ENCODE measurements around the gene NRG2. TPM values are rescaled to one million over a fixed set of nuclear protein-coding genes. Genes with fewer than 3 reads are reported as not detected.

The NRG2 gene
- total and polyA plus RNA-seq, 2 experiments from 2014 or later, result 0.37 to 1.3 TPM

DNA sequence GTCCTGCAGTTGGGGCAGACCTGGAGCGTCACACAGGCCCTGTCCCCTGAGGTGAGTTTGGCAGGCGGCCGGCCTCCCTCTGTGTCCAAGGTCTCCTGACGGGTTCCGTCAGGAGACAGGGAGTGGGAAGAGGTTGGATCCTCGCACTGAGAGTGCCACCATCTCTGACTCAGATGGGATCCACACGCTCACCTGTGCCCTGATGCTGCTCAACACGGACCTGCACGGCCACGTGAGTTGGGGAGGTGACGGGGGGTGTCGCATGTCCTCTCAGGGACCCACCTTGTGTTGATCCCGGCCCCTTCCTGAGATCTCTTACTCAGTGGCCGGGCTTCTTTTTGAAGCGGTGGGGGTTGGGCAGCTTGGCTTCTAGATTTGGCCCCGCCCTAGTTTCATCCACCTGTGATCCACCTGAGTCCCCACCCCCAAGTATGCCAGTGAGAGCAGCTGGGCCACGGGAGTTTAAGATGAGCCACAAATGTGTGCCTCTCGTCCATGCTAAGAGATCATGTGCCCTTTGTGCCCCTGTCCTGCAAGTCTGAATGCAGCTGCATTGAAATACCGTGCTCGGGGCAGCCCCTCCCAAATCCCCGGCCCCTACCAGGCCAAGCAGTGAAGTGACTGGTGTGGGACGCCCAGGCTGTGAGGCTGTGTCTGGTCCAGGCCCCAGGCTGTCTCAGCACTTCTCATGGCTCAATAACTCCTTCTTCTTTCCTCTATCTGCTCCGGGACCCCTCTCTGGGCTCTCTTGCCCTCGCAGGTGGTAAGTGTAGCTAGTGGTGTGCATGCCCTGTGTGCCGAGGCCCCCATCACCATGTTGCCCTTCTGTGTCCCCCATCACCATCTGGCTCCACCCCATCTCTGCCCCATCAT is 220.3 kb downstream of the NRG2 start (continued):
- TF ChIP-seq STAT1 (IDR thresholded peaks at IDR 0.05; ENCODE audit: unreplicated experiment) (no peak), EZH2 (IDR thresholded peaks at IDR 0.05; ENCODE audit: low read depth, unreplicated experiment) (no peak), NANOG (IDR thresholded peaks at IDR 0.05; ENCODE audit: borderline replicate concordance) (no peak), JUNB (IDR thresholded peaks at IDR 0.05; ENCODE audit: unreplicated experiment) (no peak), EZH2phosphoT487 (IDR thresholded peaks at IDR 0.05; ENCODE audit: unreplicated experiment) (no peak), CREB1 (CRISPR knock-in tag; IDR thresholded peaks at IDR 0.05; ENCODE audit: low read depth) (no peak)

DNA sequence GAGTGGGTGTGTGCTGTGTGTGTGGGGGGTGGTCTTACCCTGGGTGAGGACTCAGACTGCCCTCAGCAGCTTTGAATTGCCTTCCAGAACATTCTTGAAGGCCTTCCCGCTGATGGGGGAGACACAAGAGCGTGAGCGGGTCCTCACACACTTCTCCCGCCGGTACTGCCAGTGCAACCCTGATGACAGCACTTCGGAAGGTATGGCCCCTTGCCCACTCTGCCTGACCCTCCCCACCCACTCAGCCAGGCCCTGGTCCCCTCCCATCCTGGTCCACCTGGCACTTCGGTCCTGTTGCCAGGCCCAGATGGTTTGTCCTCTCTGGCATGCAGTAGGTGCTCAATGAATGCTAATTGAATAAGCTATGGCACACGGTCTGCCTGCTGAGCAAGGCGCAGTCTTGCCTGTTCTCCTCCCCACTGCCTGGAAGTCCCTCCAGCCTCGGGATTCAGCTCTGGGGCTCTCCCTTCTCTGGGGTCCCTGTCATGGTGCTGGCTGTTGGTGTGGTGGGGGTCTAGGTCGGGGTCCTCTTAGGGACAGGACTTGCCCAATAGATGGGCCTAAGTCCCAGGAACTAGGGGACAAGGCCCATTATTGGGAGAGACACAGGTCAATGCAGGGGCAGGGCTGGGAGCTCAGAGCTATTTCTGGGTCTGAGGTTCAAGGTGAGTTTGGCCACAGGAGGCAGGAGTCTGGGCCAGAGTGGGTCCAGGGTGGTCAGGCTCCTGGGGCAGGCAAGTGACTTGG is 221.1 kb downstream of the NRG2 start:
- Mint-ChIP-seq H3K9me3 (peaks cover 6% of the 10 kb centered on the region; the same call in 2 of the 3 replicates), H3K36me3 (ENCODE audit: low read depth) (no peaks in the 10 kb centered on the region), H3K4me3 (no peak overlapping the region), H3K27me3 (ENCODE audit: insufficient read depth, low read depth, poor library complexity) (peaks cover 16% of the 10 kb centered on the region), H3K4me1 (peaks cover 3% of the 10 kb centered on the region; the same call in 1 of the 3 replicates), H3K27ac (no peak overlapping the region)
- no peak for TF ChIP-seq POLR2AphosphoS5 (IDR thresholded peaks at IDR 0.05; ENCODE audit: low read depth)
- no peak for TF ChIP-seq JUNB (IDR thresholded peaks at IDR 0.05; ENCODE audit: unreplicated experiment)
- no peak for TF ChIP-seq EZH2 (IDR thresholded peaks at IDR 0.05; ENCODE audit: low read depth, unreplicated experiment)
- no peak for TF ChIP-seq ZNF331 (CRISPR knock-in tag; IDR thresholded peaks at IDR 0.05; ENCODE audit: low read depth)
- no peak for TF ChIP-seq NANOG (IDR thresholded peaks at IDR 0.05; ENCODE audit: borderline replicate concordance)
- TF ChIP-seq CREB1 (CRISPR knock-in tag; IDR thresholded peaks at IDR 0.05; ENCODE audit: low read depth), result no peak
- no peaks in the 10 kb centered on the region for H3K4me1 ChIP-seq (ENCODE audit: insufficient read depth)
- H4K20me1 ChIP-seq (replicated peaks; ENCODE audit: insufficient read depth), result no peaks in the 10 kb centered on the region
- ATAC-seq (no peak), DNase-seq (ENCODE audit: low spot score) (no peak)
- no peaks in the 10 kb centered on the region for H3K79me2 ChIP-seq (replicated peaks; ENCODE audit: insufficient read depth)
- no peak overlapping the region for H3K27ac ChIP-seq (ENCODE audit: low read depth)
- no peak overlapping the region for H3K4me3 ChIP-seq
- H3K27me3 ChIP-seq (ENCODE audit: insufficient read depth), result no peaks in the 10 kb centered on the region
- no peaks in the 10 kb centered on the region for H3K36me3 ChIP-seq (ENCODE audit: insufficient read depth)
- no peak overlapping the region for H3K4me2 ChIP-seq
- no peak overlapping the region for H2AFZ ChIP-seq
- no peaks in the 10 kb centered on the region for H3F3A ChIP-seq (replicated peaks; ENCODE audit: low read depth)
- H3K9me2 ChIP-seq (ENCODE audit: insufficient read depth), result no peaks in the 10 kb centered on the region

DNA sequence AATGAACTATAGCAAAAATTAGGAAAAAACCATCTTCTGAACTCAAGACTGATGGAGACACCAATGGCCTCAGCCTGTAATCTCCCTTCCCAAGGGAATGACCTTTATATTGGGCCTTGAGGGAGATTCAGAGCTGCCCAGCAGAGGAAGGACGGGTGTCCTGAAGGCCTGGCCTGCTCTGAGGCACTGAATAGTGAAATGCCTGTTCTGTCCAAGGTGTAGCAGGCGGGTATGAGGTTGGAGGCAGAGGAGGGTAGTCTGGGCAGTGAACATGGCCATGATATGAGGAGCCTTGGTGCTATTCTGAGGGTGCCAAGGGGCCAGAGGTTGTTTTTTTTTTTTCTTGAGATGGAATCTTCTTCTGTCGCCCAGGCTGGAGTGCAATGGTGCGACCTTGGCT is 222.5 kb downstream of the NRG2 start:
- ATAC-seq, result no peak
- Mint-ChIP-seq H3K9me3 (peaks cover 6% of the 10 kb centered on the region; the same call in 2 of the 3 replicates), H3K27ac (no peak overlapping the region), H3K36me3 (ENCODE audit: low read depth) (no peaks in the 10 kb centered on the region), H3K4me3 (no peak overlapping the region), H3K4me1 (peaks cover 3% of the 10 kb centered on the region; the same call in 1 of the 3 replicates), H3K27me3 (ENCODE audit: insufficient read depth, low read depth, poor library complexity) (peaks cover 16% of the 10 kb centered on the region)
- Histone ChIP-seq H3K4me2 (no peak overlapping the region), H2AFZ (no peak overlapping the region), H3K4me1 (ENCODE audit: insufficient read depth) (no peaks in the 10 kb centered on the region), H3K27me3 (ENCODE audit: insufficient read depth) (no peaks in the 10 kb centered on the region), H3F3A (replicated peaks; ENCODE audit: low read depth) (no peaks in the 10 kb centered on the region), H3K9me2 (ENCODE audit: insufficient read depth) (no peaks in the 10 kb centered on the region), H3K4me3 (no peak overlapping the region), H3K27ac (ENCODE audit: low read depth) (no peak overlapping the region), H4K20me1 (replicated peaks; ENCODE audit: insufficient read depth) (no peaks in the 10 kb centered on the region), H3K36me3 (ENCODE audit: insufficient read depth) (no peaks in the 10 kb centered on the region), H3K79me2 (replicated peaks; ENCODE audit: insufficient read depth) (no peaks in the 10 kb centered on the region)
- no peak for DNase-seq (ENCODE audit: low spot score)
- no peak for TF ChIP-seq NANOG (IDR thresholded peaks at IDR 0.05; ENCODE audit: borderline replicate concordance)
- TF ChIP-seq, protein P1, sequence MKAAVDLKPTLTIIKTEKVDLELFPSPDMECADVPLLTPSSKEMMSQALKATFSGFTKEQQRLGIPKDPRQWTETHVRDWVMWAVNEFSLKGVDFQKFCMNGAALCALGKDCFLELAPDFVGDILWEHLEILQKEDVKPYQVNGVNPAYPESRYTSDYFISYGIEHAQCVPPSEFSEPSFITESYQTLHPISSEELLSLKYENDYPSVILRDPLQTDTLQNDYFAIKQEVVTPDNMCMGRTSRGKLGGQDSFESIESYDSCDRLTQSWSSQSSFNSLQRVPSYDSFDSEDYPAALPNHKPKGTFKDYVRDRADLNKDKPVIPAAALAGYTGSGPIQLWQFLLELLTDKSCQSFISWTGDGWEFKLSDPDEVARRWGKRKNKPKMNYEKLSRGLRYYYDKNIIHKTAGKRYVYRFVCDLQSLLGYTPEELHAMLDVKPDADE (IDR thresholded peaks at IDR 0.05), result no peak

Data from GM23338 (cell line).